CD14-positive monocyte (primary cell): ENCODE measurements around the gene ADAD1. TPM values are rescaled to one million over a fixed set of nuclear protein-coding genes. Genes with fewer than 3 reads are reported as not detected.

Source experiments
- DNase-seq, 3 donors: peaks; one replicate each; pipeline ENCODE4 v3.0.0-alpha.2; 2011 to 2022
- H2AFZ ChIP-seq: 2 replicates; pipeline ENCODE4 v1.6.0; 2012; ENCODE audit warnings: mild to moderate bottlenecking, low read depth, low read length, inconsistent platforms; ENCODE audit not compliant: insufficient read depth, poor library complexity, severe bottlenecking
- H3K27ac ChIP-seq, 2 donors: 1 replicate in 1 of 2; 2 replicates in 1 of 2; pipeline ENCODE4 v1.5.1; 2012 to 2013; ENCODE audit warnings: low read length in 2 of 2, control low read depth in 1 of 2, inconsistent platforms in 1 of 2, low read depth in 1 of 2, mild to moderate bottlenecking in 1 of 2
- H3K27me3 ChIP-seq, 2 donors: one replicate each; pipeline versions ENCODE4 v1.6.0 to v1.6.1; 2011 to 2013; ENCODE audit warnings: low read length in 2 of 2; ENCODE audit not compliant: control insufficient read depth in 2 of 2, insufficient read depth in 2 of 2
- H3K36me3 ChIP-seq, 2 donors: replicated peaks in 1 of 2; 1 replicate in 1 of 2; 2 replicates in 1 of 2; pipeline versions ENCODE4 v1.5.1 to v1.6.1; 2012 to 2013; ENCODE audit warnings: low read length in 2 of 2, control low read depth in 1 of 2, inconsistent platforms in 1 of 2, mild to moderate bottlenecking in 1 of 2; ENCODE audit not compliant: insufficient read depth in 2 of 2, control insufficient read depth in 1 of 2
- H3K4me1 ChIP-seq, 2 donors: 1 replicate in 1 of 2; 2 replicates in 1 of 2; pipeline versions ENCODE4 v1.5.1 to v1.6.1; 2012 to 2013; ENCODE audit warnings: low read length in 2 of 2, control low read depth in 1 of 2, inconsistent platforms in 1 of 2, mild to moderate bottlenecking in 1 of 2, moderate library complexity in 1 of 2; ENCODE audit not compliant: insufficient read depth in 2 of 2, control insufficient read depth in 1 of 2
- H3K4me2 ChIP-seq: replicated peaks from 2 replicates; pipeline ENCODE3; 2012; ENCODE audit warnings: low read length, moderate library complexity, mild to moderate bottlenecking; ENCODE audit not compliant: poor library complexity, severe bottlenecking; ENCODE audit errors: extremely low read depth
- H3K4me3 ChIP-seq, 3 experiments: fragments of 200-600 bp in 1 of 3; sonication (generic) in 1 of 3; replicated peaks in 1 of 3; 1 replicate in 2 of 3; 2 replicates in 1 of 3; pipeline ENCODE4 v1.5.1; 2011 to 2013; ENCODE audit warnings: low read length in 3 of 3, mild to moderate bottlenecking in 3 of 3, control low read depth in 2 of 3, low read depth in 2 of 3, inconsistent platforms in 1 of 3, moderate library complexity in 1 of 3
- H3K79me2 ChIP-seq: 2 replicates; pipeline ENCODE4 v1.6.0; 2012; ENCODE audit warnings: mild to moderate bottlenecking, control low read depth, inconsistent platforms, low read length, moderate library complexity; ENCODE audit not compliant: insufficient read depth
- H3K9ac ChIP-seq: 2 replicates; pipeline ENCODE4 v1.6.0; 2017; ENCODE audit warnings: low read length, mild to moderate bottlenecking; ENCODE audit not compliant: insufficient read depth, poor library complexity, severe bottlenecking
- H3K9me3 ChIP-seq, 2 donors: replicated peaks in 1 of 2; 1 replicate in 1 of 2; 2 replicates in 1 of 2; pipeline versions ENCODE4 v1.5.1 to v1.6.1; 2012 to 2013; ENCODE audit warnings: low read length in 2 of 2, control low read depth in 1 of 2; ENCODE audit not compliant: control insufficient read depth in 1 of 2, insufficient read depth in 1 of 2
- H4K20me1 ChIP-seq: 2 replicates; pipeline ENCODE4 v1.6.0; 2012; ENCODE audit warnings: mild to moderate bottlenecking, low read length, control low read depth, moderate library complexity; ENCODE audit not compliant: insufficient read depth
- H3K27ac Mint-ChIP-seq, 7 donors: one replicate each; pipeline ENCODE4 v1.8.0; 2020; ENCODE audit warnings: mild to moderate bottlenecking in 7 of 7, mixed read lengths in 7 of 7, moderate library complexity in 6 of 7, inconsistent platforms in 2 of 7
- H3K27me3 Mint-ChIP-seq, 3 donors: one replicate each; pipeline ENCODE4 v1.8.0; 2021 to 2022; ENCODE audit warnings: low read depth in 3 of 3, mild to moderate bottlenecking in 3 of 3, mixed read lengths in 3 of 3, moderate library complexity in 3 of 3, inconsistent platforms in 1 of 3
- H3K36me3 Mint-ChIP-seq, 2 donors: one replicate each; pipeline ENCODE4 v1.8.0; 2020; ENCODE audit warnings: mixed read lengths in 2 of 2, inconsistent platforms in 1 of 2, mild to moderate bottlenecking in 1 of 2
- H3K4me1 Mint-ChIP-seq: one replicate; pipeline ENCODE4 v1.8.0; 2020; ENCODE audit warnings: mild to moderate bottlenecking, mixed read lengths
- H3K4me3 Mint-ChIP-seq, 2 donors: one replicate each; pipeline ENCODE4 v1.8.0; 2020; ENCODE audit warnings: mild to moderate bottlenecking in 2 of 2, mixed read lengths in 2 of 2, moderate library complexity in 1 of 2
- H3K9me3 Mint-ChIP-seq, 7 donors: one replicate each; pipeline ENCODE4 v1.8.0; 2020 to 2022; ENCODE audit warnings: mixed read lengths in 7 of 7, mild to moderate bottlenecking in 6 of 7, moderate library complexity in 6 of 7, inconsistent platforms in 2 of 7
- WGBS: methylation state at CpG from one replicate; pipeline ENCODE4 v1.1.5; 2013; ENCODE audit warnings: missing lambda C conversion rate; ENCODE audit not compliant: insufficient coverage; 5-methylcytosine and 5-hydroxymethylcytosine counted together
- intact Hi-C, 2 donors: fragments of 100-400 bp; cut with micrococcal nuclease; formaldehyde crosslinking; loops; one replicate each; pipeline versions ENCODE4 v1.15.0 to v1.15.1; 2023
- polyA plus RNA-seq, 3 donors: library from polyadenylated mRNA; depleted of rRNA in 1 of 3; unstranded in 2 of 3; stranded (reverse) in 1 of 3; fragments of 300-500 nt in 2 of 3; fragments of >200 nt in 1 of 3; fragmentation: Illumina TruSeq in 2 of 3; gene quantifications; 1 replicate in 2 of 3; 2 replicates in 1 of 3; pipeline ENCODE4 v1.2.3, GENCODE V29; 2012 to 2021
- TF ChIP-seq, protein P1 (sequence below): fragments of 200-600 bp; IDR thresholded peaks from one replicate; pipeline ENCODE4 v1.8.0; 2022; ENCODE audit warnings: antibody characterized with exemption, mild to moderate bottlenecking

ADAD1 gene
- polyA plus RNA-seq, 3 donors: not detected

- H3K36me3 Mint-ChIP-seq: no peaks in the 10 kb centered on the region
- DNase-seq: no peak
- Histone ChIP-seq H3K27me3 (no peaks in the 10 kb centered on the region), H3K27ac (no peak overlapping the region), H3K4me2 (no peak overlapping the region), H4K20me1 (no peaks in the 10 kb centered on the region), H3K79me2 (no peaks in the 10 kb centered on the region), H3K9me3 (no peaks in the 10 kb centered on the region), H3K4me3 (no peak overlapping the region), H3K36me3 (no peaks in the 10 kb centered on the region), H2AFZ (no peak overlapping the region), H3K9ac (no peak overlapping the region), H3K4me1 (no peaks in the 10 kb centered on the region)
- TF ChIP-seq, protein P1, sequence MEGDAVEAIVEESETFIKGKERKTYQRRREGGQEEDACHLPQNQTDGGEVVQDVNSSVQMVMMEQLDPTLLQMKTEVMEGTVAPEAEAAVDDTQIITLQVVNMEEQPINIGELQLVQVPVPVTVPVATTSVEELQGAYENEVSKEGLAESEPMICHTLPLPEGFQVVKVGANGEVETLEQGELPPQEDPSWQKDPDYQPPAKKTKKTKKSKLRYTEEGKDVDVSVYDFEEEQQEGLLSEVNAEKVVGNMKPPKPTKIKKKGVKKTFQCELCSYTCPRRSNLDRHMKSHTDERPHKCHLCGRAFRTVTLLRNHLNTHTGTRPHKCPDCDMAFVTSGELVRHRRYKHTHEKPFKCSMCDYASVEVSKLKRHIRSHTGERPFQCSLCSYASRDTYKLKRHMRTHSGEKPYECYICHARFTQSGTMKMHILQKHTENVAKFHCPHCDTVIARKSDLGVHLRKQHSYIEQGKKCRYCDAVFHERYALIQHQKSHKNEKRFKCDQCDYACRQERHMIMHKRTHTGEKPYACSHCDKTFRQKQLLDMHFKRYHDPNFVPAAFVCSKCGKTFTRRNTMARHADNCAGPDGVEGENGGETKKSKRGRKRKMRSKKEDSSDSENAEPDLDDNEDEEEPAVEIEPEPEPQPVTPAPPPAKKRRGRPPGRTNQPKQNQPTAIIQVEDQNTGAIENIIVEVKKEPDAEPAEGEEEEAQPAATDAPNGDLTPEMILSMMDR: no peak
- no peaks in the 10 kb centered on the region for H3K4me1 Mint-ChIP-seq
- H3K27ac Mint-ChIP-seq: no peak overlapping the region
- no CpG with 5 or more reads among the region's 1 CpG for WGBS
- no peaks in the 10 kb centered on the region for H3K27me3 Mint-ChIP-seq
- intact Hi-C loops: no loop called here
- peaks cover 3 to 21% (median 7%) of the 10 kb centered on the region in 7 donors for H3K9me3 Mint-ChIP-seq
- no peak overlapping the region for H3K4me3 Mint-ChIP-seq
Measured at GRCh38 chr4:122469457-122469856, 90.6 kb downstream of the ADAD1 start.

DNA sequence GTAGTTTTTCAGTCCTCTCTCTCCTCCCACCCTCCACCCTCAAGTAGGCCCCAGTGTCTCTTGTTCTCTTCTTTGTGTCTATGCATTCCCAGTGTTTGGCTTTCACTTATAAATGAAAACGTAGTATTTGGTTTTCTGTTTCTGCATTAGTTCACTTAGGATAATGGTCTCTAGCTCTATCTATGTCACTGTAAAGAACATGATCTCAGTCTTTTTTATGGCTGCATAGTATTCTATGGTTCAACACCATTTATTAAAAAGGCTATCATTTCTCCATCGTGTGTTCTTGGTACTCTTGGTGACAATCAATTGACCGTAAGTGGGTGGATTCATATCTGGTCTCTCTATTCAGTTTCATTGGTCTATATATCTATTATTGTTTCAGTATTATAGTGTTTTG, 96.4 kb downstream of the ADAD1 start:
- peaks cover 0 to 1% (median 0%) of the 10 kb centered on the region in 3 donors for H3K27me3 Mint-ChIP-seq
- WGBS: no CpG with 5 or more reads among the region's 3 CpGs

More for the DNA sequence above, 96.4 kb downstream of the ADAD1 start:
- no peak overlapping the region for H3K4me2 ChIP-seq
- no peak for DNase-seq
- TF ChIP-seq, protein P1: no peak
- H3K27ac Mint-ChIP-seq: no peak overlapping the region
- no peak overlapping the region for H3K27ac ChIP-seq
- H3K36me3 Mint-ChIP-seq: no peaks in the 10 kb centered on the region
- H3K4me1 Mint-ChIP-seq: no peaks in the 10 kb centered on the region
- H3K9me3 Mint-ChIP-seq: peaks cover 0 to 21% (median 5%) of the 10 kb centered on the region in 7 donors
- H3K9me3 ChIP-seq: no peaks in the 10 kb centered on the region
- H3K4me3 ChIP-seq: no peak overlapping the region
- H3K36me3 ChIP-seq: no peaks in the 10 kb centered on the region
- no peaks in the 10 kb centered on the region for H3K27me3 ChIP-seq
- no peaks in the 10 kb centered on the region for H4K20me1 ChIP-seq
- no peaks in the 10 kb centered on the region for H3K79me2 ChIP-seq
- H3K4me3 Mint-ChIP-seq: no peak overlapping the region
- intact Hi-C loops: no loop called here
- no peak overlapping the region for H2AFZ ChIP-seq
- H3K9ac ChIP-seq: no peak overlapping the region
- H3K4me1 ChIP-seq: no peaks in the 10 kb centered on the region
